HepG2 (cell line): ENCODE data around the gene LRP10. TPM values are rescaled to one million over a fixed set of nuclear protein-coding genes. Genes with fewer than 3 reads are reported as not detected.
A peak's percentile ranks its signal among the peaks of the same experiment; 100 is the strongest.

Experiments used
- BRCA1 ChIP-seq: sonication (generic); formaldehyde crosslinking; IDR thresholded peaks from 2 replicates; pipeline ENCODE4 v1.4.0; 2020; ENCODE audit warnings: missing genetic modification reagents
- HES4 ChIP-seq: sonication (generic); formaldehyde crosslinking; IDR thresholded peaks from 2 replicates; pipeline ENCODE4 v1.9.0; 2021; ENCODE audit warnings: mild to moderate bottlenecking, missing genetic modification reagents, borderline replicate concordance
- HMG20A ChIP-seq: IDR thresholded peaks from 2 replicates; pipeline ENCODE4 v1.6.1; 2016; ENCODE audit warnings: borderline replicate concordance
- KAT8 ChIP-seq: IDR thresholded peaks from 2 replicates; pipeline ENCODE4 v1.6.1; 2016; ENCODE audit warnings: missing genetic modification reagents, missing compliant biosample characterization
- NFYB ChIP-seq: sonication (generic); formaldehyde crosslinking; IDR thresholded peaks from 2 replicates; pipeline ENCODE4 v1.4.0; 2020; ENCODE audit warnings: missing genetic modification reagents
- PTBP1 ChIP-seq: fragments of 200-400 bp; formaldehyde crosslinking; IDR thresholded peaks from 2 replicates; pipeline ENCODE4 v1.6.1; 2018; ENCODE audit warnings: low read length, low read depth; ENCODE audit not compliant: poor library complexity, severe bottlenecking
- RBAK ChIP-seq: sonication (generic); formaldehyde crosslinking; IDR thresholded peaks from 2 replicates; pipeline ENCODE4 v1.5.1; 2020; ENCODE audit warnings: mild to moderate bottlenecking, missing genetic modification reagents
- U2AF1 ChIP-seq: fragments of 200-400 bp; formaldehyde crosslinking; optimal IDR thresholded peaks from 2 replicates; pipeline ENCODE3; 2017; ENCODE audit warnings: mild to moderate bottlenecking, low read depth, low read length
- ZBTB7A ChIP-seq: sonication (generic); formaldehyde crosslinking; IDR thresholded peaks from 2 replicates; pipeline ENCODE4 v1.8.0; 2022; ENCODE audit warnings: mild to moderate bottlenecking, missing genetic modification reagents
- ZEB1 ChIP-seq: IDR thresholded peaks from 2 replicates; pipeline ENCODE4 v1.6.1; 2012; ENCODE audit warnings: mild to moderate bottlenecking, low read depth, inconsistent platforms; ENCODE audit not compliant: insufficient replicate concordance
- ZNF180 ChIP-seq: sonication (generic); formaldehyde crosslinking; IDR thresholded peaks from 2 replicates; pipeline ENCODE4 v1.4.0; 2020; ENCODE audit warnings: low read depth, missing genetic modification reagents, borderline replicate concordance
- ZNF225 ChIP-seq: sonication (generic); formaldehyde crosslinking; IDR thresholded peaks from 2 replicates; pipeline ENCODE4 v1.4.0; 2020; ENCODE audit warnings: mild to moderate bottlenecking, missing genetic modification reagents
- ZNF501 ChIP-seq: sonication (generic); formaldehyde crosslinking; IDR thresholded peaks from 2 replicates; pipeline ENCODE4 v1.5.1; 2020; ENCODE audit warnings: mild to moderate bottlenecking, moderate library complexity, missing genetic modification reagents
- ZNF547 ChIP-seq: sonication (generic); formaldehyde crosslinking; IDR thresholded peaks from 2 replicates; pipeline ENCODE4 v1.5.1; 2020; ENCODE audit warnings: mild to moderate bottlenecking, missing genetic modification reagents
- ZNF883 ChIP-seq: sonication (generic); formaldehyde crosslinking; IDR thresholded peaks from 2 replicates; pipeline ENCODE4 v1.5.1; 2020; ENCODE audit warnings: mild to moderate bottlenecking, missing genetic modification reagents; ENCODE audit errors: not compliant biosample characterization
- ZSCAN21 ChIP-seq: sonication (generic); formaldehyde crosslinking; IDR thresholded peaks from 2 replicates; pipeline ENCODE4 v1.8.0; 2022; ENCODE audit warnings: mild to moderate bottlenecking, missing genetic modification reagents, moderate library complexity, borderline replicate concordance
- polyA plus RNA-seq, 8 experiments: library from polyadenylated mRNA; depleted of rRNA in 3 of 8; stranded (reverse) in 7 of 8; unstranded in 1 of 8; fragments of >200 nt; fragmentation: Illumina TruSeq in 4 of 8; extraction: Trizol in 4 of 8; gene quantifications; 2 replicates each; pipeline versions ENCODE4 v1.2.1 to v1.2.3, GENCODE V29; 2011 to 2016; ENCODE audit warnings: low read depth in 4 of 8, missing spikeins in 1 of 8, mixed read lengths in 1 of 8; ENCODE audit not compliant: insufficient read depth in 1 of 8
- total RNA-seq, 5 experiments: library from RNA; depleted of rRNA; stranded (reverse); fragments of >200 nt; fragmentation: Illumina TruSeq; extraction: Trizol; gene quantifications; 2 replicates each; pipeline ENCODE4 v1.2.3, GENCODE V29; 2016; ENCODE audit warnings: low read depth in 1 of 5
- TF ChIP-seq, protein P1 (sequence below): IDR thresholded peaks from 2 replicates; pipeline ENCODE4 v1.6.1; 2016; ENCODE audit warnings: missing genetic modification reagents, missing compliant biosample characterization
- TF ChIP-seq, protein P2 (sequence below): sonication (generic); formaldehyde crosslinking; IDR thresholded peaks from 2 replicates; pipeline ENCODE4 v1.5.1; 2020; ENCODE audit warnings: mild to moderate bottlenecking, missing genetic modification reagents, moderate library complexity

The LRP10 gene
- total and polyA plus RNA-seq, 2 of the 13 experiments (the other 11 are each of a cell fraction or from before 2014, with no cell fraction given): 16.9 to 45.2 TPM

GRCh38 chr14:22887990-22888378, 16.4 kb downstream of the LRP10 start (continued):
- no peak for TF ChIP-seq HMG20A (CRISPR knock-in tag)
- no peak for TF ChIP-seq RBAK (CRISPR knock-in tag)
- TF ChIP-seq ZNF225: peak; percentile 44; the same call in 1 of the 2 replicates
- TF ChIP-seq, protein P1, sequence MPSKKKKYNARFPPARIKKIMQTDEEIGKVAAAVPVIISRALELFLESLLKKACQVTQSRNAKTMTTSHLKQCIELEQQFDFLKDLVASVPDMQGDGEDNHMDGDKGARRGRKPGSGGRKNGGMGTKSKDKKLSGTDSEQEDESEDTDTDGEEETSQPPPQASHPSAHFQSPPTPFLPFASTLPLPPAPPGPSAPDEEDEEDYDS: no peak
- no peak for TF ChIP-seq ZNF501
- TF ChIP-seq ZSCAN21 (CRISPR knock-in tag): no peak
- TF ChIP-seq KAT8 (CRISPR knock-in tag): no peak
- no peak for TF ChIP-seq ZNF180
- 0 out of 2 replicates have a peak, but pooled peaks have one; percentile 9 for TF ChIP-seq NFYB (CRISPR knock-in tag)
- TF ChIP-seq ZEB1: no peak
- TF ChIP-seq U2AF1: no peak
- TF ChIP-seq ZNF547 (CRISPR knock-in tag): peak; percentile 58; the same call in 1 of the 2 replicates
- TF ChIP-seq BRCA1 (CRISPR knock-in tag): no peak
- TF ChIP-seq, protein P2, sequence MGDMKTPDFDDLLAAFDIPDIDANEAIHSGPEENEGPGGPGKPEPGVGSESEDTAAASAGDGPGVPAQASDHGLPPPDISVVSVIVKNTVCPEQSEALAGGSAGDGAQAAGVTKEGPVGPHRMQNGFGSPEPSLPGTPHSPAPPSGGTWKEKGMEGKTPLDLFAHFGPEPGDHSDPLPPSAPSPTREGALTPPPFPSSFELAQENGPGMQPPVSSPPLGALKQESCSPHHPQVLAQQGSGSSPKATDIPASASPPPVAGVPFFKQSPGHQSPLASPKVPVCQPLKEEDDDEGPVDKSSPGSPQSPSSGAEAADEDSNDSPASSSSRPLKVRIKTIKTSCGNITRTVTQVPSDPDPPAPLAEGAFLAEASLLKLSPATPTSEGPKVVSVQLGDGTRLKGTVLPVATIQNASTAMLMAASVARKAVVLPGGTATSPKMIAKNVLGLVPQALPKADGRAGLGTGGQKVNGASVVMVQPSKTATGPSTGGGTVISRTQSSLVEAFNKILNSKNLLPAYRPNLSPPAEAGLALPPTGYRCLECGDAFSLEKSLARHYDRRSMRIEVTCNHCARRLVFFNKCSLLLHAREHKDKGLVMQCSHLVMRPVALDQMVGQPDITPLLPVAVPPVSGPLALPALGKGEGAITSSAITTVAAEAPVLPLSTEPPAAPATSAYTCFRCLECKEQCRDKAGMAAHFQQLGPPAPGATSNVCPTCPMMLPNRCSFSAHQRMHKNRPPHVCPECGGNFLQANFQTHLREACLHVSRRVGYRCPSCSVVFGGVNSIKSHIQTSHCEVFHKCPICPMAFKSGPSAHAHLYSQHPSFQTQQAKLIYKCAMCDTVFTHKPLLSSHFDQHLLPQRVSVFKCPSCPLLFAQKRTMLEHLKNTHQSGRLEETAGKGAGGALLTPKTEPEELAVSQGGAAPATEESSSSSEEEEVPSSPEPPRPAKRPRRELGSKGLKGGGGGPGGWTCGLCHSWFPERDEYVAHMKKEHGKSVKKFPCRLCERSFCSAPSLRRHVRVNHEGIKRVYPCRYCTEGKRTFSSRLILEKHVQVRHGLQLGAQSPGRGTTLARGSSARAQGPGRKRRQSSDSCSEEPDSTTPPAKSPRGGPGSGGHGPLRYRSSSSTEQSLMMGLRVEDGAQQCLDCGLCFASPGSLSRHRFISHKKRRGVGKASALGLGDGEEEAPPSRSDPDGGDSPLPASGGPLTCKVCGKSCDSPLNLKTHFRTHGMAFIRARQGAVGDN (CRISPR knock-in tag): 0 out of 2 replicates have a peak, but pooled peaks have one; percentile 32
- peak; percentile 36 for TF ChIP-seq ZNF883 (CRISPR knock-in tag)
- no peak for TF ChIP-seq PTBP1
- TF ChIP-seq ZBTB7A (CRISPR knock-in tag): 0 out of 2 replicates have a peak, but pooled peaks have one; percentile 7
- 0 out of 2 replicates have a peak, but pooled peaks have one; percentile 27 for TF ChIP-seq HES4 (CRISPR knock-in tag)
- TF ChIP-seq, all 625 proteins: peak for 11
